Measurements from ENCODE around the gene PLD5.

Gene PLD5

GRCh38 chr1:242523719-242524570, 552 bp downstream of the PLD5 start:
- Histone ChIP-seq H3K9ac (0 out of 2 replicates have a peak overlapping the region, but pooled peaks have one; percentile 14), H3K79me2 (ENCODE audit: insufficient read depth, low read depth) (no peaks in the 10 kb centered on the region), H3K27me3 (ENCODE audit: insufficient read depth, low read depth) (no peaks in the 10 kb centered on the region), H3K4me1 (ENCODE audit: low read depth, poor library complexity, severe bottlenecking) (peaks cover 6% of the 10 kb centered on the region), H3K4me2 (peak overlapping the region; percentile 50), H3K36me3 (ENCODE audit: insufficient read depth) (no peaks in the 10 kb centered on the region), H3K27ac (no peak overlapping the region), H4K20me1 (ENCODE audit: insufficient read depth) (no peaks in the 10 kb centered on the region), H2AFZ (ENCODE audit: low read depth) (peak overlapping the region; percentile 94), H3K4me3 (IDR thresholded peaks at IDR 0.05; ENCODE audit: insufficient read depth, low read depth, low read length) (peak overlapping the region; percentile 49)
- no peak for TF ChIP-seq CTCF (conservative IDR thresholded peaks at IDR 0.05; ENCODE audit: low read depth, low read length)

GRCh38 chr1:242522996-242523718, 1.3 kb downstream of the PLD5 start:
- Histone ChIP-seq H3K36me3 (ENCODE audit: insufficient read depth) (no peaks in the 10 kb centered on the region), H3K27me3 (ENCODE audit: insufficient read depth, low read depth) (no peaks in the 10 kb centered on the region), H3K27ac (no peak overlapping the region), H2AFZ (ENCODE audit: low read depth) (peak overlapping the region; percentile 94; the same call in 1 of the 2 replicates), H4K20me1 (ENCODE audit: insufficient read depth) (no peaks in the 10 kb centered on the region), H3K9ac (no peak overlapping the region), H3K4me3 (IDR thresholded peaks at IDR 0.05; ENCODE audit: insufficient read depth, low read depth, low read length) (no peak overlapping the region), H3K4me2 (no peak overlapping the region), H3K4me1 (ENCODE audit: low read depth, poor library complexity, severe bottlenecking) (peaks cover 6% of the 10 kb centered on the region), H3K79me2 (ENCODE audit: insufficient read depth, low read depth) (no peaks in the 10 kb centered on the region)
- TF ChIP-seq CTCF (conservative IDR thresholded peaks at IDR 0.05; ENCODE audit: low read depth, low read length) = no peak

- Histone ChIP-seq H3K27ac (no peak overlapping the region), H3K9ac (no peak overlapping the region), H4K20me1 (ENCODE audit: insufficient read depth) (no peaks in the 10 kb centered on the region), H3K4me2 (no peak overlapping the region), H3K27me3 (ENCODE audit: insufficient read depth, low read depth) (no peaks in the 10 kb centered on the region), H2AFZ (ENCODE audit: low read depth) (no peak overlapping the region), H3K4me1 (ENCODE audit: low read depth, poor library complexity, severe bottlenecking) (peaks cover 6% of the 10 kb centered on the region), H3K36me3 (ENCODE audit: insufficient read depth) (no peaks in the 10 kb centered on the region), H3K4me3 (IDR thresholded peaks at IDR 0.05; ENCODE audit: insufficient read depth, low read depth, low read length) (no peak overlapping the region), H3K79me2 (ENCODE audit: insufficient read depth, low read depth) (no peaks in the 10 kb centered on the region)
- no peak for TF ChIP-seq CTCF (conservative IDR thresholded peaks at IDR 0.05; ENCODE audit: low read depth, low read length)
Measured at GRCh38 chr1:242522304-242522945, 2.1 kb downstream of the PLD5 start.

GRCh38 chr1:242515555-242515954, 8.9 kb downstream of the PLD5 start:
- Histone ChIP-seq H2AFZ (ENCODE audit: low read depth) (no peak overlapping the region), H3K27ac (no peak overlapping the region), H3K36me3 (ENCODE audit: insufficient read depth) (no peaks in the 10 kb centered on the region), H3K79me2 (ENCODE audit: insufficient read depth, low read depth) (no peaks in the 10 kb centered on the region), H3K4me1 (ENCODE audit: low read depth, poor library complexity, severe bottlenecking) (no peaks in the 10 kb centered on the region), H3K4me2 (no peak overlapping the region), H3K4me3 (IDR thresholded peaks at IDR 0.05; ENCODE audit: insufficient read depth, low read depth, low read length) (no peak overlapping the region), H3K9ac (no peak overlapping the region), H4K20me1 (ENCODE audit: insufficient read depth) (no peaks in the 10 kb centered on the region), H3K27me3 (ENCODE audit: insufficient read depth, low read depth) (no peaks in the 10 kb centered on the region)
- no peak for TF ChIP-seq CTCF (conservative IDR thresholded peaks at IDR 0.05; ENCODE audit: low read depth, low read length)

Data from KMS-11 (cell line).